ENCODE results near the gene ABCF3. TPM values are rescaled to one million over a fixed set of nuclear protein-coding genes. Genes with fewer than 3 reads are reported as not detected.

The ABCF3 gene
- total and polyA plus RNA-seq, 2 donors (not counting 3 experiments of a cell fraction or from before 2014, with no cell fraction given): 68.8 to 73.4 TPM

- no TSS peak for BruUV-seq (replicated peaks)
- Histone ChIP-seq H3K9me3 (replicated peaks; ENCODE audit: control insufficient read depth, insufficient read depth, low read length) (no peaks in the 10 kb centered on the region), H3K4me3 (replicated peaks in 1 of 3; ENCODE audit: insufficient read depth in 1 of 3, low read depth in 1 of 3, low read length in 3 of 3) (peak overlapping the region; percentile 78 to 87 (median 83)), H3K4me1 (ENCODE audit: control insufficient read depth, extremely low read depth, insufficient read depth, low read length) (peaks cover 25% of the 10 kb centered on the region), H3K36me3 (ENCODE audit: control insufficient read depth in 2 of 2, extremely low read depth in 1 of 2, insufficient read depth in 2 of 2, low read length in 2 of 2) (no peaks in the 10 kb centered on the region), H3K27me3 (ENCODE audit: control insufficient read depth in 2 of 2, insufficient read depth in 2 of 2, low read length in 2 of 2) (no peaks in the 10 kb centered on the region), H2AFZ (ENCODE audit: low read depth, low read length) (no peak overlapping the region), H3K27ac (ENCODE audit: insufficient read depth, low read depth, low read length) (peak overlapping the region; percentile 41), H4K20me1 (replicated peaks; ENCODE audit: control insufficient read depth, extremely low read depth, insufficient read depth, low read length) (peaks cover 3% of the 10 kb centered on the region), H3K9ac (replicated peaks; ENCODE audit: extremely low read depth, insufficient read depth, low read length) (peak overlapping the region; percentile 80), H3K9me1 (replicated peaks; ENCODE audit: control insufficient read depth, extremely low read depth, insufficient read depth, low read length) (no peaks in the 10 kb centered on the region), H3K4me2 (ENCODE audit: insufficient read depth, low read length) (peak overlapping the region; percentile 97), H3K79me2 (ENCODE audit: control insufficient read depth, insufficient read depth, low read length) (peaks cover 53% of the 10 kb centered on the region)
- TF ChIP-seq GATA2 (IDR thresholded peaks at IDR 0.05; ENCODE audit: insufficient read depth, insufficient read length, low read depth, low read length): no peak
- TF ChIP-seq CTCF (IDR thresholded peaks at IDR 0.05; ENCODE audit: extremely low read depth in 1 of 2, insufficient read depth in 1 of 2, low read depth in 1 of 2, low read length in 2 of 2): no peak
- no peak for TF ChIP-seq POLR2AphosphoS5 (IDR thresholded peaks at IDR 0.05; ENCODE audit: insufficient read depth, low read depth, low read length)
- no peak for TF ChIP-seq POLR2A (IDR thresholded peaks at IDR 0.05; ENCODE audit: low read depth, low read length)
- TF ChIP-seq MAX (IDR thresholded peaks at IDR 0.05; ENCODE audit: insufficient read depth, insufficient read length): no peak
- no peak for TF ChIP-seq JUN (IDR thresholded peaks at IDR 0.05; ENCODE audit: borderline replicate concordance, insufficient read depth, insufficient read length, low read depth)
- no peak for TF ChIP-seq FOS (IDR thresholded peaks at IDR 0.05; ENCODE audit: borderline replicate concordance, insufficient read depth, low read length)
- no peak for TF ChIP-seq MYC (IDR thresholded peaks at IDR 0.05; ENCODE audit: low read depth, low read length)
- no peak for TF ChIP-seq EZH2 (IDR thresholded peaks at IDR 0.05; ENCODE audit: borderline replicate concordance, low read depth, low read length, severe bottlenecking)
- DNase-seq (ENCODE audit: low read depth, low spot score) (peak; percentile 46), FAIRE-seq (peak; percentile 68)
- ChIA-PET CTCF (interaction anchor here (0.5 to 2.6 kb wide), 4 partner anchors 11 to 272 kb away, joined by 3 to 11 read pairs (median 5); partner anchors contain the start of genes EIF2B5 and PARL), POLR2A (interaction anchor here (0.7 to 1.1 kb wide), 2 partner anchors 17 to 18 kb away, joined by 3 to 6 read pairs; partner anchors contain the start of gene AP2M1)
- intact Hi-C loops (cut with micrococcal nuclease): loop anchor here (1.0 kb wide), 1 partner anchor 94 kb away; no protein-coding TSS in a partner anchor
- dilution Hi-C loops (cut with MboI; ENCODE audit: extremely low pct_ligation_motif_present, low sequenced_read_pairs): no loop called here
Observed at GRCh38 chr3:184156522-184156955, 29.5 kb upstream of the ABCF3 start.
